Activated CD8-positive, alpha-beta T cell treated with anti-CD3 and anti-CD28 coated beads for 36 hours (primary cell): ENCODE data around the gene ITGA8. TPM values are rescaled to one million over a fixed set of nuclear protein-coding genes. Genes with fewer than 3 reads are reported as not detected.

Source experiments
- ATAC-seq: fragments of 200-7000 bp; cut with Tn5 transposase; one replicate; pipeline ENCODE4 v1.10.0; 2021; ENCODE audit warnings: mild to moderate bottlenecking, moderate library complexity
- CTCF ChIA-PET: fragments of 350-600 bp; sonication (Branson Sonifier 250); formaldehyde crosslinking; loops from one replicate; lab custom pipeline; 2021; ENCODE audit warnings: antibody characterized with exemption; lab: Charles Lee
- POLR2A ChIA-PET: fragments of 350-600 bp; sonication (Branson Sonifier 250); formaldehyde crosslinking; loops from one replicate; lab custom pipeline; 2021; ENCODE audit warnings: antibody characterized with exemption; lab: Charles Lee
- DNase-seq: peaks from one replicate; pipeline ENCODE4 v3.0.0-alpha.2; 2020
- H3K27ac Mint-ChIP-seq: one replicate; pipeline ENCODE4 v1.8.0; 2021; ENCODE audit warnings: mild to moderate bottlenecking, mixed read lengths
- H3K27me3 Mint-ChIP-seq: one replicate; pipeline ENCODE4 v1.8.0; 2021; ENCODE audit warnings: mixed read lengths
- H3K36me3 Mint-ChIP-seq: one replicate; pipeline ENCODE4 v1.8.0; 2021; ENCODE audit warnings: low read depth, mixed read lengths
- H3K4me1 Mint-ChIP-seq: one replicate; pipeline ENCODE4 v1.8.0; 2021; ENCODE audit warnings: low read depth, mixed read lengths
- H3K4me3 Mint-ChIP-seq: one replicate; pipeline ENCODE4 v1.8.0; 2021; ENCODE audit warnings: mild to moderate bottlenecking, moderate library complexity, mixed read lengths
- H3K9me3 Mint-ChIP-seq: one replicate; pipeline ENCODE4 v1.8.0; 2021; ENCODE audit warnings: mixed read lengths
- CTCF ChIP-seq: fragments of 200-600 bp; IDR thresholded peaks from one replicate; pipeline ENCODE4 v1.8.0; 2022; ENCODE audit warnings: antibody characterized with exemption, mild to moderate bottlenecking
- intact Hi-C: fragments of 100-400 bp; cut with micrococcal nuclease; formaldehyde crosslinking; loops from one replicate; pipeline ENCODE4 v1.10.0; 2022
- total RNA-seq, 2 experiments: library from RNA; stranded (reverse); gene quantifications; one replicate each; pipeline ENCODE4 v1.2.3, GENCODE V29; 2021

ITGA8 gene
- total RNA-seq, 2 experiments from 2014 or later, result not detected

GRCh38 chr10:15719049-15719898 lies 448 bp downstream of the ITGA8 start:
- H3K36me3 Mint-ChIP-seq, result no peaks in the 10 kb centered on the region
- POLR2A ChIA-PET, result no interaction called here
- H3K4me3 Mint-ChIP-seq, result no peak overlapping the region
- peaks cover 37% of the 10 kb centered on the region for H3K27me3 Mint-ChIP-seq
- ATAC-seq (no peak), DNase-seq (no peak)
- H3K9me3 Mint-ChIP-seq, result no peaks in the 10 kb centered on the region
- CTCF ChIA-PET, result interaction anchor here (0.7 to 0.8 kb wide), 2 partner anchors 77 to 130 kb away, joined by 3 read pairs; no protein-coding TSS in a partner anchor
- no peaks in the 10 kb centered on the region for H3K4me1 Mint-ChIP-seq
- no peak for TF ChIP-seq CTCF
- intact Hi-C loops, result no loop called here
- H3K27ac Mint-ChIP-seq, result no peak overlapping the region

DNA sequence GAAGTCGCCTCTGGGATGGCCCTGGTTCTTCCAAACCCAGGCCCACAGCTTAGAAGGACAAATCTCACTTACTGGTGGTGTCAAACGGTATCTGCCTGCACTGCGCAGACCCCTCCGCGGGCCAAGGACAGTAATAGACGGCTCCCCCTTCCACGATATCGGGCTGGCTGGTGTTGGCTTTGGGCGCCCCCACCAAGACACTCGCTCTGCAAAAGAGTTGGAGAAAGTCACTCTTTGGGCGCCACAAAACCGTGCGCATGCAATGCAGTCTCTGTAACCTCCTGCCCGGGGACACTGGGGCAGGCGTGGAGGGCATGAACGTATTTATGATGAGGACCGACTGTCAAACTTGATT lies 1.1 kb downstream of the ITGA8 start:
- DNase-seq (no peak), ATAC-seq (no peak)
- Mint-ChIP-seq H3K27ac (no peak overlapping the region), H3K36me3 (no peaks in the 10 kb centered on the region), H3K27me3 (peaks cover 39% of the 10 kb centered on the region), H3K4me1 (no peaks in the 10 kb centered on the region), H3K9me3 (no peaks in the 10 kb centered on the region), H3K4me3 (no peak overlapping the region)
- TF ChIP-seq CTCF, result no peak
- POLR2A ChIA-PET, result no interaction called here
- CTCF ChIA-PET, result no interaction called here
- intact Hi-C loops, result no loop called here

- ChIA-PET CTCF (no interaction called here), POLR2A (interaction anchor here (0.7 kb wide), 1 partner anchor 107 kb away, joined by 3 read pairs; no protein-coding TSS in a partner anchor)
- Mint-ChIP-seq H3K36me3 (no peaks in the 10 kb centered on the region), H3K27me3 (peaks cover 36% of the 10 kb centered on the region), H3K9me3 (no peaks in the 10 kb centered on the region), H3K4me3 (no peak overlapping the region), H3K4me1 (no peaks in the 10 kb centered on the region), H3K27ac (no peak overlapping the region)
- intact Hi-C loops, result no loop called here
- no peak for TF ChIP-seq CTCF
- ATAC-seq (no peak), DNase-seq (no peak)
Observed at GRCh38 chr10:15715619-15716227, 4.0 kb downstream of the ITGA8 start.

- Mint-ChIP-seq H3K36me3 (no peaks in the 10 kb centered on the region), H3K4me3 (no peak overlapping the region), H3K4me1 (no peaks in the 10 kb centered on the region), H3K27me3 (peaks cover 28% of the 10 kb centered on the region), H3K27ac (no peak overlapping the region), H3K9me3 (no peaks in the 10 kb centered on the region)
- ATAC-seq (no peak), DNase-seq (no peak)
- no peak for TF ChIP-seq CTCF
- intact Hi-C loops, result no loop called here
- CTCF ChIA-PET, result no interaction called here
- POLR2A ChIA-PET, result no interaction called here
Observed at GRCh38 chr10:15714847-15715246, 4.9 kb downstream of the ITGA8 start.

- POLR2A ChIA-PET, result no interaction called here
Observed at GRCh38 chr10:15712883-15713282, 6.8 kb downstream of the ITGA8 start.

More at GRCh38 chr10:15712883-15713282, 6.8 kb downstream of the ITGA8 start:
- Mint-ChIP-seq H3K9me3 (no peaks in the 10 kb centered on the region), H3K27ac (no peak overlapping the region), H3K27me3 (peaks cover 15% of the 10 kb centered on the region), H3K4me1 (no peaks in the 10 kb centered on the region), H3K36me3 (no peaks in the 10 kb centered on the region), H3K4me3 (no peak overlapping the region)
- ATAC-seq (no peak), DNase-seq (no peak)
- TF ChIP-seq CTCF, result no peak
- intact Hi-C loops, result no loop called here
- CTCF ChIA-PET, result no interaction called here
